MCF 10A (cell line): ENCODE measurements around the gene ZNF620. TPM values are rescaled to one million over a fixed set of nuclear protein-coding genes. Genes with fewer than 3 reads are reported as not detected.

Experiments
- BruUV-seq: library from RNA; stranded (reverse); fragments of 400-500 nt; replicated peaks from 2 replicates; lab custom pipeline; 2021; lab: Mats Ljungman, UMichigan
- CTCF ChIA-PET: fragments of 300-600 bp; sonication (Branson Sonifier 250); formaldehyde crosslinking; extraction: SDS; loops from one replicate; lab custom pipeline; 2021; ENCODE audit warnings: antibody characterized with exemption, inconsistent platforms; lab: Yijun Ruan, JAX
- POLR2A ChIA-PET: fragments of 300-600, 350-650 bp; sonication (Branson Sonifier 250); formaldehyde crosslinking; extraction: SDS; loops from one replicate; lab custom pipeline; 2020; ENCODE audit warnings: antibody characterized with exemption, inconsistent platforms; lab: Yijun Ruan, JAX
- DNase-seq: peaks from one replicate; pipeline ENCODE4 v3.0.0-alpha.2; 2018; ENCODE audit not compliant: unreplicated experiment
- H3K27ac Mint-ChIP-seq: one replicate; pipeline ENCODE4 v1.8.0; 2022; ENCODE audit warnings: mild to moderate bottlenecking, low read depth, mixed read lengths; ENCODE audit not compliant: unreplicated experiment
- H3K27me3 Mint-ChIP-seq: one replicate; pipeline ENCODE4 v1.8.0; 2022; ENCODE audit warnings: mixed read lengths; ENCODE audit not compliant: insufficient read depth, unreplicated experiment
- H3K36me3 Mint-ChIP-seq: one replicate; pipeline ENCODE4 v1.8.0; 2022; ENCODE audit warnings: mild to moderate bottlenecking, moderate library complexity, mixed read lengths; ENCODE audit not compliant: insufficient read depth, unreplicated experiment
- H3K4me1 Mint-ChIP-seq: one replicate; pipeline ENCODE4 v1.8.0; 2022; ENCODE audit warnings: mixed read lengths; ENCODE audit not compliant: insufficient read depth, unreplicated experiment
- H3K4me3 Mint-ChIP-seq: one replicate; pipeline ENCODE4 v1.8.0; 2022; ENCODE audit warnings: mild to moderate bottlenecking, moderate library complexity, mixed read lengths; ENCODE audit not compliant: unreplicated experiment
- H3K9me3 Mint-ChIP-seq: one replicate; pipeline ENCODE4 v1.8.0; 2022; ENCODE audit warnings: mixed read lengths; ENCODE audit not compliant: unreplicated experiment
- intact Hi-C: fragments of 100-400 bp; cut with micrococcal nuclease; formaldehyde crosslinking; loops from 2 replicates; pipeline ENCODE4 v1.14.1; 2022
- total RNA-seq: library from RNA; stranded (reverse); gene quantifications from 2 replicates; pipeline ENCODE4 v1.2.3, GENCODE V29; 2022
- TF ChIP-seq, protein P1 (sequence below): fragments of 200-600 bp; IDR thresholded peaks from one replicate; pipeline ENCODE4 v1.8.0; 2022; ENCODE audit warnings: antibody characterized with exemption, mild to moderate bottlenecking; ENCODE audit not compliant: unreplicated experiment

Gene ZNF620
- total RNA-seq, 1 experiment from 2014 or later, result 2.8 TPM

DNA sequence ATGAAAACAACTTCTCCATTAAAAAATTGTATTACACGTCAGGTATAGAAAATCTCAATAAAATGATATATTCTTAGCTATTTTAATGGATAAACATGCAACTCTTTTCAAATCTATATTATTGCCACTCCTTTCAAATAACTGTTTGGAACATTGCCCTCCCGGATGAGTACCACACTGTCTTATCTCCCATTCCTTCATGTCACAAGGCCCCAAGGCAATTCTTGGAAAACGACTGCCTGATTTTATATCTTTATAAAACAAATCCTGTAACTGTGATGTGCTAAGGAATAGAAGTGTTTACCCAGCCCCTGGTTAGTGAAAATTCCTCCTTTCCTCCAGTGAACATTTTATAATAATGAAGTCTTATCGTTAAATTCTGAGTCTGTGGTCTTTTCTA, 35.1 kb upstream of the ZNF620 start:
- Mint-ChIP-seq H3K9me3 (no peaks in the 10 kb centered on the region), H3K27me3 (no peaks in the 10 kb centered on the region), H3K4me3 (no peak overlapping the region), H3K36me3 (peaks cover 7% of the 10 kb centered on the region), H3K4me1 (no peaks in the 10 kb centered on the region), H3K27ac (no peak overlapping the region)
- ChIA-PET POLR2A (interaction anchor here (2.8 kb wide), 1 partner anchor 13 kb away, joined by 13 read pairs; the partner anchor contains the start of gene RPL14), CTCF (interaction anchor here (0.6 kb wide), 1 partner anchor 27 kb away, joined by 3 read pairs; no protein-coding TSS in a partner anchor)
- intact Hi-C loops, result loop anchor here (10.0 kb wide), 1 partner anchor 734 kb away; no protein-coding TSS in a partner anchor
- TF ChIP-seq, protein P1, sequence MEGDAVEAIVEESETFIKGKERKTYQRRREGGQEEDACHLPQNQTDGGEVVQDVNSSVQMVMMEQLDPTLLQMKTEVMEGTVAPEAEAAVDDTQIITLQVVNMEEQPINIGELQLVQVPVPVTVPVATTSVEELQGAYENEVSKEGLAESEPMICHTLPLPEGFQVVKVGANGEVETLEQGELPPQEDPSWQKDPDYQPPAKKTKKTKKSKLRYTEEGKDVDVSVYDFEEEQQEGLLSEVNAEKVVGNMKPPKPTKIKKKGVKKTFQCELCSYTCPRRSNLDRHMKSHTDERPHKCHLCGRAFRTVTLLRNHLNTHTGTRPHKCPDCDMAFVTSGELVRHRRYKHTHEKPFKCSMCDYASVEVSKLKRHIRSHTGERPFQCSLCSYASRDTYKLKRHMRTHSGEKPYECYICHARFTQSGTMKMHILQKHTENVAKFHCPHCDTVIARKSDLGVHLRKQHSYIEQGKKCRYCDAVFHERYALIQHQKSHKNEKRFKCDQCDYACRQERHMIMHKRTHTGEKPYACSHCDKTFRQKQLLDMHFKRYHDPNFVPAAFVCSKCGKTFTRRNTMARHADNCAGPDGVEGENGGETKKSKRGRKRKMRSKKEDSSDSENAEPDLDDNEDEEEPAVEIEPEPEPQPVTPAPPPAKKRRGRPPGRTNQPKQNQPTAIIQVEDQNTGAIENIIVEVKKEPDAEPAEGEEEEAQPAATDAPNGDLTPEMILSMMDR, result no peak
- BruUV-seq, result no TSS peak
- no peak for DNase-seq

- H3K27ac Mint-ChIP-seq, result peak within 1 kb of the TSS; percentile 99
- ChIA-PET POLR2A (interaction anchor here (0.6 to 3.3 kb wide), 13 partner anchors 10 to 723 kb away, joined by 3 to 40 read pairs (median 6); partner anchors contain the start of genes CTNNB1, RPL14 and ZNF621), CTCF (interaction anchor here (0.6 to 1.7 kb wide), 6 partner anchors 20 to 1824 kb away, joined by 3 to 7 read pairs (median 4); partner anchors contain the start of gene RPL14)
- peak; percentile 80 for DNase-seq
- peak within 1 kb of the TSS; percentile 90 for H3K4me3 Mint-ChIP-seq
- no peaks in the 10 kb centered on the region for H3K27me3 Mint-ChIP-seq
- BruUV-seq, result TSS peak; percentile 90
- intact Hi-C loops, result loop anchor here (1.0 to 10.0 kb wide), 3 partner anchors 28 to 728 kb away; partner anchors contain the start of gene ZNF621
- no peaks in the 10 kb centered on the region for H3K9me3 Mint-ChIP-seq
- H3K4me1 Mint-ChIP-seq, result peaks cover 11% of the 10 kb centered on the region
- peaks cover 21% of the 10 kb centered on the region for H3K36me3 Mint-ChIP-seq
- TF ChIP-seq, protein P1, result no peak
Observed at GRCh38 chr3:40476478-40477470, 29.1 kb upstream of the ZNF620 start, which contains the start of gene ZNF619. Gene ZNF619 (plus strand): TSS chr3:40477122. CDS start chr3:40477980, 858 bp downstream.

- Mint-ChIP-seq H3K27me3 (no peaks in the 10 kb centered on the region), H3K36me3 (peaks cover 30% of the 10 kb centered on the region), H3K4me1 (peaks cover 11% of the 10 kb centered on the region), H3K9me3 (no peaks in the 10 kb centered on the region), H3K27ac (peak overlapping the region; percentile 99), H3K4me3 (peak overlapping the region; percentile 90)
- POLR2A ChIA-PET, result interaction anchor here (0.9 to 3.3 kb wide), 10 partner anchors 10 to 47 kb away, joined by 3 to 40 read pairs (median 6); partner anchors contain the start of genes RPL14 and ZNF621
- no TSS peak for BruUV-seq
- TF ChIP-seq, protein P1, result no peak
- intact Hi-C loops, result loop anchor here (1.0 to 10.0 kb wide), 3 partner anchors 27 to 727 kb away; partner anchors contain the start of gene ZNF621
- CTCF ChIA-PET, result interaction anchor here (0.6 to 1.7 kb wide), 2 partner anchors 21 to 104 kb away, joined by 4 to 5 read pairs; partner anchors contain the start of gene RPL14
- peak; percentile 29 for DNase-seq
Observed at GRCh38 chr3:40477666-40478065, 28.2 kb upstream of the ZNF620 start.
